Measurements from ENCODE around the gene ZNF550. TPM values are rescaled to one million over a fixed set of nuclear protein-coding genes. Genes with fewer than 3 reads are reported as not detected.

Gene ZNF550
- total and polyA plus RNA-seq, 10 of the 15 experiments (the other 5 are each of a cell fraction or from before 2014, with no cell fraction given), result 2.6 to 14.0 (median 7.4) TPM

GRCh38 chr19:57527136-57527881, 32.4 kb downstream of the ZNF550 start, which contains the start of gene ZNF549 (continued):
- TF ChIP-seq PKNOX1 (IDR thresholded peaks at IDR 0.05) (peak; percentile 34; the same call in 1 of the 2 replicates), NFIC (IDR thresholded peaks at IDR 0.05; ENCODE audit: low read depth, low read length) (no peak), CREM (IDR thresholded peaks at IDR 0.05; ENCODE audit: low read depth) (peak; percentile 49; the same call in 1 of the 2 replicates), MYB (IDR thresholded peaks at IDR 0.05; ENCODE audit: borderline replicate concordance, low read depth, low read length) (0 out of 2 replicates have a peak, but pooled peaks have one; percentile 12), BCL11A (IDR thresholded peaks at IDR 0.05; ENCODE audit: low read depth, low read length) (no peak), ATF3 (IDR thresholded peaks at IDR 0.05; ENCODE audit: borderline replicate concordance, extremely low read depth, low read depth, low read length) (no peak), KAT2A (conservative IDR thresholded peaks at IDR 0.05; ENCODE audit: control insufficient read depth, low read depth, low read length) (no peak), NFYB (IDR thresholded peaks at IDR 0.05; ENCODE audit: insufficient read depth, low read depth, low read length) (peak; percentile 41; the same call in 1 of the 2 replicates), SIX5 (IDR thresholded peaks at IDR 0.05; ENCODE audit: low read depth, low read length, severe bottlenecking) (peak; percentile 79), ETV6 (conservative IDR thresholded peaks at IDR 0.05 in 1 of 2, IDR thresholded peaks at IDR 0.05 in 1 of 2; ENCODE audit: borderline replicate concordance in 1 of 2, low read depth in 1 of 2) (no peak), RAD21 (IDR thresholded peaks at IDR 0.05; ENCODE audit: insufficient read depth, low read depth, low read length) (no peak), BACH1 (IDR thresholded peaks at IDR 0.05; ENCODE audit: borderline replicate concordance) (peak; percentile 34; the same call in 1 of the 2 replicates), MTA3 (IDR thresholded peaks at IDR 0.05; ENCODE audit: borderline replicate concordance, low read length) (no peak), POLR2A (IDR thresholded peaks at IDR 0.05; ENCODE audit: low read depth, low read length) (peak; percentile 88), IKZF1 (conservative IDR thresholded peaks at IDR 0.05) (peak; percentile 85), IRF3 (IDR thresholded peaks at IDR 0.05) (no peak), ZNF207 (IDR thresholded peaks at IDR 0.05; ENCODE audit: borderline replicate concordance) (0 out of 2 replicates have a peak, but pooled peaks have one; percentile 29), KLF5 (IDR thresholded peaks at IDR 0.05; ENCODE audit: partially characterized antibody) (no peak), JUNB (IDR thresholded peaks at IDR 0.05) (no peak), CHD1 (IDR thresholded peaks at IDR 0.05; ENCODE audit: low read depth, low read length) (no peak), SUZ12 (IDR thresholded peaks at IDR 0.05; ENCODE audit: unreplicated experiment) (no peak), ZBED1 (IDR thresholded peaks at IDR 0.05; ENCODE audit: borderline replicate concordance) (no peak), CTCF (IDR thresholded peaks at IDR 0.05 in 2 of 3, conservative IDR thresholded peaks at IDR 0.05 in 1 of 3; ENCODE audit: control insufficient read depth in 2 of 3, extremely low read depth in 1 of 3, insufficient read depth in 1 of 3, low read depth in 3 of 3, low read length in 3 of 3) (no peak), MEF2A (IDR thresholded peaks at IDR 0.05; ENCODE audit: insufficient read depth, low read depth, low read length) (no peak), YBX1 (IDR thresholded peaks at IDR 0.05) (no peak), SMAD5 (IDR thresholded peaks at IDR 0.05; ENCODE audit: low read depth) (no peak), ZNF274 (IDR thresholded peaks at IDR 0.05; ENCODE audit: insufficient read depth, insufficient read length) (no peak), RAD51 (IDR thresholded peaks at IDR 0.05) (peak; percentile 14; the same call in 1 of the 2 replicates)
